GM23338 (cell line): Measurements from ENCODE around the gene PLXNA2. TPM values are rescaled to one million over a fixed set of nuclear protein-coding genes. Genes with fewer than 3 reads are reported as not detected.

Experiments
- ATAC-seq: fragments of 200-7000 bp; cut with Tn5 transposase; 3 replicates; pipeline ENCODE4 v1.9.1; 2020
- DNase-seq: peaks from one replicate; pipeline ENCODE4 v3.0.0-alpha.2; 2015; ENCODE audit warnings: low spot score
- H2AFZ ChIP-seq: fragments of 200-600 bp; sonication (generic); 2 replicates; pipeline ENCODE4 v1.8.0; 2016; ENCODE audit warnings: antibody characterized with exemption, mild to moderate bottlenecking, moderate library complexity
- H3F3A ChIP-seq: fragments of 200-600 bp; sonication (generic); replicated peaks from 2 replicates; pipeline ENCODE4 v1.8.0; 2017; ENCODE audit warnings: antibody characterized with exemption, mixed run types, low read depth
- H3K27ac ChIP-seq: fragments of 200-600 bp; sonication (generic); 2 replicates; pipeline ENCODE4 v1.6.1; 2016; ENCODE audit warnings: low read depth
- H3K27me3 ChIP-seq: fragments of 200-600 bp; sonication (generic); 2 replicates; pipeline ENCODE4 v1.8.0; 2016; ENCODE audit warnings: mild to moderate bottlenecking, mixed run types, moderate library complexity; ENCODE audit not compliant: insufficient read depth
- H3K36me3 ChIP-seq: fragments of 200-600 bp; sonication (generic); 2 replicates; pipeline ENCODE4 v1.8.0; 2016; ENCODE audit warnings: mild to moderate bottlenecking; ENCODE audit not compliant: insufficient read depth
- H3K4me1 ChIP-seq: fragments of 200-600 bp; sonication (generic); 2 replicates; pipeline ENCODE4 v1.8.0; 2016; ENCODE audit warnings: mild to moderate bottlenecking, moderate library complexity; ENCODE audit not compliant: insufficient read depth
- H3K4me2 ChIP-seq: fragments of 200-600 bp; sonication (generic); 2 replicates; pipeline ENCODE4 v1.7.1; 2017; ENCODE audit warnings: mixed run types
- H3K4me3 ChIP-seq: fragments of 200-600 bp; sonication (generic); 2 replicates; pipeline ENCODE4 v1.6.1; 2016; ENCODE audit warnings: mixed run types
- H3K79me2 ChIP-seq: fragments of 200-600 bp; sonication (generic); replicated peaks from 2 replicates; pipeline ENCODE4 v1.8.0; 2017; ENCODE audit warnings: mild to moderate bottlenecking; ENCODE audit not compliant: insufficient read depth
- H3K9me2 ChIP-seq: fragments of 200-600 bp; sonication (generic); 2 replicates; pipeline ENCODE4 v1.8.0; 2017; ENCODE audit not compliant: insufficient read depth
- H4K20me1 ChIP-seq: fragments of 200-600 bp; sonication (generic); replicated peaks from 2 replicates; pipeline ENCODE4 v1.8.0; 2017; ENCODE audit warnings: mild to moderate bottlenecking; ENCODE audit not compliant: insufficient read depth
- H3K27ac Mint-ChIP-seq: 2 replicates; pipeline ENCODE4 v1.8.0; 2020; ENCODE audit warnings: inconsistent platforms, mild to moderate bottlenecking, moderate library complexity, mixed read lengths
- H3K27me3 Mint-ChIP-seq: 3 replicates; pipeline ENCODE4 v1.8.0; 2022; ENCODE audit warnings: low read depth, mild to moderate bottlenecking, moderate library complexity, mixed read lengths, inconsistent platforms; ENCODE audit not compliant: insufficient read depth, poor library complexity
- H3K36me3 Mint-ChIP-seq: 3 replicates; pipeline ENCODE4 v1.8.0; 2021; ENCODE audit warnings: low read depth, mild to moderate bottlenecking, inconsistent platforms, moderate library complexity, mixed read lengths
- H3K4me1 Mint-ChIP-seq: 3 replicates; pipeline ENCODE4 v1.8.0; 2020; ENCODE audit warnings: mild to moderate bottlenecking, inconsistent platforms, mixed read lengths
- H3K4me3 Mint-ChIP-seq: 3 replicates; pipeline ENCODE4 v1.8.0; 2021; ENCODE audit warnings: moderate library complexity, mild to moderate bottlenecking, inconsistent platforms, mixed read lengths
- H3K9me3 Mint-ChIP-seq: 3 replicates; pipeline ENCODE4 v1.8.0; 2020; ENCODE audit warnings: moderate library complexity, mild to moderate bottlenecking, inconsistent platforms, mixed read lengths
- CREB1 ChIP-seq: fragments of 250-450 bp; sonication (Bioruptor Pico); IDR thresholded peaks from 2 replicates; pipeline ENCODE4 v1.5.0; 2020; ENCODE audit warnings: low read depth, mild to moderate bottlenecking, moderate library complexity
- ETS1 ChIP-seq: IDR thresholded peaks from 2 replicates; pipeline ENCODE4 v1.6.1; 2016; ENCODE audit warnings: antibody characterized with exemption
- EZH2 ChIP-seq: fragments of 200-600 bp; sonication (generic); IDR thresholded peaks from one replicate; pipeline ENCODE4 v1.8.0; 2017; ENCODE audit warnings: antibody characterized with exemption, mild to moderate bottlenecking, low read depth; ENCODE audit not compliant: unreplicated experiment
- EZH2phosphoT487 ChIP-seq: fragments of 200-600 bp; sonication (generic); IDR thresholded peaks from one replicate; pipeline ENCODE4 v1.8.1; 2018; ENCODE audit warnings: antibody characterized with exemption; ENCODE audit not compliant: unreplicated experiment
- JUNB ChIP-seq: IDR thresholded peaks from one replicate; pipeline ENCODE4 v1.6.1; 2016; ENCODE audit warnings: antibody characterized with exemption; ENCODE audit not compliant: unreplicated experiment
- NANOG ChIP-seq: IDR thresholded peaks from 2 replicates; pipeline ENCODE4 v1.6.1; 2016; ENCODE audit warnings: antibody characterized with exemption, borderline replicate concordance
- POLR2AphosphoS5 ChIP-seq: IDR thresholded peaks from 2 replicates; pipeline ENCODE4 v1.6.1; 2016; ENCODE audit warnings: antibody characterized with exemption, low read depth
- STAT1 ChIP-seq: IDR thresholded peaks from one replicate; pipeline ENCODE4 v1.6.1; 2016; ENCODE audit warnings: antibody characterized with exemption; ENCODE audit not compliant: unreplicated experiment
- ZNF114 ChIP-seq: fragments of 250-450 bp; sonication (Bioruptor Pico); IDR thresholded peaks from 2 replicates; pipeline ENCODE4 v1.5.0; 2020; ENCODE audit warnings: mild to moderate bottlenecking, moderate library complexity
- ZNF331 ChIP-seq: fragments of 250-450 bp; sonication (Bioruptor Pico); IDR thresholded peaks from 2 replicates; pipeline ENCODE4 v1.5.0; 2020; ENCODE audit warnings: low read depth, mild to moderate bottlenecking, moderate library complexity
- polyA plus RNA-seq: library from polyadenylated mRNA; unstranded; fragments of >200 nt; fragmentation: Nextera tagmentation; extraction: Ambion mirVana; gene quantifications from 2 replicates; pipeline ENCODE4 v1.2.1, GENCODE V29; 2016
- total RNA-seq: library from RNA; depleted of rRNA; stranded (reverse); fragments of >200 nt; shearing (Covaris generic); gene quantifications from 2 replicates; pipeline ENCODE4 v1.2.3, GENCODE V29; 2014
- TF ChIP-seq, protein P1 (sequence below), 2 experiments: fragments of 200-600 bp in 1 of 2; sonication (generic) in 1 of 2; conservative IDR thresholded peaks; 2 replicates each; pipeline versions ENCODE4 v1.5.1 to v1.6.1; 2016 to 2017; ENCODE audit warnings: antibody characterized with exemption in 2 of 2, low read depth in 2 of 2, mild to moderate bottlenecking in 2 of 2, moderate library complexity in 1 of 2
- TF ChIP-seq, protein P2 (sequence below): IDR thresholded peaks from one replicate; pipeline ENCODE4 v1.6.1; 2018; ENCODE audit warnings: antibody characterized with exemption; ENCODE audit not compliant: unreplicated experiment
- TF ChIP-seq, protein P3 (sequence below): fragments of 250-450 bp; sonication (Bioruptor Pico); IDR thresholded peaks from 2 replicates; pipeline ENCODE4 v1.5.0; 2020; ENCODE audit warnings: mild to moderate bottlenecking, moderate library complexity

PLXNA2 gene
- total and polyA plus RNA-seq, 2 experiments from 2014 or later: 0.40 to 1.8 TPM

- H3K36me3 Mint-ChIP-seq: no peaks in the 10 kb centered on the region
- H3K36me3 ChIP-seq: no peaks in the 10 kb centered on the region; the same call in 1 of the 2 replicates
- DNase-seq (no peak), ATAC-seq (no peak)
- no peaks in the 10 kb centered on the region for H3K27me3 ChIP-seq
- H3K4me3 Mint-ChIP-seq: no peak overlapping the region
- 0 out of 2 replicates have a peak, but pooled peaks cover 4% of the 10 kb centered on the region for H3K9me2 ChIP-seq
- H3K4me2 ChIP-seq: no peak overlapping the region
- no peak overlapping the region for H3K27ac ChIP-seq
- H3F3A ChIP-seq: no peaks in the 10 kb centered on the region
- H3K4me1 Mint-ChIP-seq: peaks cover 3% of the 10 kb centered on the region; the same call in 2 of the 3 replicates
- TF ChIP-seq EZH2phosphoT487: no peak
- no peak for TF ChIP-seq NANOG
- TF ChIP-seq EZH2: no peak
- TF ChIP-seq, protein P1, sequence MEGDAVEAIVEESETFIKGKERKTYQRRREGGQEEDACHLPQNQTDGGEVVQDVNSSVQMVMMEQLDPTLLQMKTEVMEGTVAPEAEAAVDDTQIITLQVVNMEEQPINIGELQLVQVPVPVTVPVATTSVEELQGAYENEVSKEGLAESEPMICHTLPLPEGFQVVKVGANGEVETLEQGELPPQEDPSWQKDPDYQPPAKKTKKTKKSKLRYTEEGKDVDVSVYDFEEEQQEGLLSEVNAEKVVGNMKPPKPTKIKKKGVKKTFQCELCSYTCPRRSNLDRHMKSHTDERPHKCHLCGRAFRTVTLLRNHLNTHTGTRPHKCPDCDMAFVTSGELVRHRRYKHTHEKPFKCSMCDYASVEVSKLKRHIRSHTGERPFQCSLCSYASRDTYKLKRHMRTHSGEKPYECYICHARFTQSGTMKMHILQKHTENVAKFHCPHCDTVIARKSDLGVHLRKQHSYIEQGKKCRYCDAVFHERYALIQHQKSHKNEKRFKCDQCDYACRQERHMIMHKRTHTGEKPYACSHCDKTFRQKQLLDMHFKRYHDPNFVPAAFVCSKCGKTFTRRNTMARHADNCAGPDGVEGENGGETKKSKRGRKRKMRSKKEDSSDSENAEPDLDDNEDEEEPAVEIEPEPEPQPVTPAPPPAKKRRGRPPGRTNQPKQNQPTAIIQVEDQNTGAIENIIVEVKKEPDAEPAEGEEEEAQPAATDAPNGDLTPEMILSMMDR (conservative IDR thresholded peaks at IDR 0.05; ENCODE audit: low read depth in 2 of 2): no peak
- TF ChIP-seq, protein P2, sequence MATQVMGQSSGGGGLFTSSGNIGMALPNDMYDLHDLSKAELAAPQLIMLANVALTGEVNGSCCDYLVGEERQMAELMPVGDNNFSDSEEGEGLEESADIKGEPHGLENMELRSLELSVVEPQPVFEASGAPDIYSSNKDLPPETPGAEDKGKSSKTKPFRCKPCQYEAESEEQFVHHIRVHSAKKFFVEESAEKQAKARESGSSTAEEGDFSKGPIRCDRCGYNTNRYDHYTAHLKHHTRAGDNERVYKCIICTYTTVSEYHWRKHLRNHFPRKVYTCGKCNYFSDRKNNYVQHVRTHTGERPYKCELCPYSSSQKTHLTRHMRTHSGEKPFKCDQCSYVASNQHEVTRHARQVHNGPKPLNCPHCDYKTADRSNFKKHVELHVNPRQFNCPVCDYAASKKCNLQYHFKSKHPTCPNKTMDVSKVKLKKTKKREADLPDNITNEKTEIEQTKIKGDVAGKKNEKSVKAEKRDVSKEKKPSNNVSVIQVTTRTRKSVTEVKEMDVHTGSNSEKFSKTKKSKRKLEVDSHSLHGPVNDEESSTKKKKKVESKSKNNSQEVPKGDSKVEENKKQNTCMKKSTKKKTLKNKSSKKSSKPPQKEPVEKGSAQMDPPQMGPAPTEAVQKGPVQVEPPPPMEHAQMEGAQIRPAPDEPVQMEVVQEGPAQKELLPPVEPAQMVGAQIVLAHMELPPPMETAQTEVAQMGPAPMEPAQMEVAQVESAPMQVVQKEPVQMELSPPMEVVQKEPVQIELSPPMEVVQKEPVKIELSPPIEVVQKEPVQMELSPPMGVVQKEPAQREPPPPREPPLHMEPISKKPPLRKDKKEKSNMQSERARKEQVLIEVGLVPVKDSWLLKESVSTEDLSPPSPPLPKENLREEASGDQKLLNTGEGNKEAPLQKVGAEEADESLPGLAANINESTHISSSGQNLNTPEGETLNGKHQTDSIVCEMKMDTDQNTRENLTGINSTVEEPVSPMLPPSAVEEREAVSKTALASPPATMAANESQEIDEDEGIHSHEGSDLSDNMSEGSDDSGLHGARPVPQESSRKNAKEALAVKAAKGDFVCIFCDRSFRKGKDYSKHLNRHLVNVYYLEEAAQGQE: no peak
- TF ChIP-seq ZNF331 (CRISPR knock-in tag): no peak
- TF ChIP-seq POLR2AphosphoS5: no peak
- no peak for TF ChIP-seq ZNF114 (CRISPR knock-in tag)
- no peak for TF ChIP-seq CREB1 (CRISPR knock-in tag)
- TF ChIP-seq, protein P3, sequence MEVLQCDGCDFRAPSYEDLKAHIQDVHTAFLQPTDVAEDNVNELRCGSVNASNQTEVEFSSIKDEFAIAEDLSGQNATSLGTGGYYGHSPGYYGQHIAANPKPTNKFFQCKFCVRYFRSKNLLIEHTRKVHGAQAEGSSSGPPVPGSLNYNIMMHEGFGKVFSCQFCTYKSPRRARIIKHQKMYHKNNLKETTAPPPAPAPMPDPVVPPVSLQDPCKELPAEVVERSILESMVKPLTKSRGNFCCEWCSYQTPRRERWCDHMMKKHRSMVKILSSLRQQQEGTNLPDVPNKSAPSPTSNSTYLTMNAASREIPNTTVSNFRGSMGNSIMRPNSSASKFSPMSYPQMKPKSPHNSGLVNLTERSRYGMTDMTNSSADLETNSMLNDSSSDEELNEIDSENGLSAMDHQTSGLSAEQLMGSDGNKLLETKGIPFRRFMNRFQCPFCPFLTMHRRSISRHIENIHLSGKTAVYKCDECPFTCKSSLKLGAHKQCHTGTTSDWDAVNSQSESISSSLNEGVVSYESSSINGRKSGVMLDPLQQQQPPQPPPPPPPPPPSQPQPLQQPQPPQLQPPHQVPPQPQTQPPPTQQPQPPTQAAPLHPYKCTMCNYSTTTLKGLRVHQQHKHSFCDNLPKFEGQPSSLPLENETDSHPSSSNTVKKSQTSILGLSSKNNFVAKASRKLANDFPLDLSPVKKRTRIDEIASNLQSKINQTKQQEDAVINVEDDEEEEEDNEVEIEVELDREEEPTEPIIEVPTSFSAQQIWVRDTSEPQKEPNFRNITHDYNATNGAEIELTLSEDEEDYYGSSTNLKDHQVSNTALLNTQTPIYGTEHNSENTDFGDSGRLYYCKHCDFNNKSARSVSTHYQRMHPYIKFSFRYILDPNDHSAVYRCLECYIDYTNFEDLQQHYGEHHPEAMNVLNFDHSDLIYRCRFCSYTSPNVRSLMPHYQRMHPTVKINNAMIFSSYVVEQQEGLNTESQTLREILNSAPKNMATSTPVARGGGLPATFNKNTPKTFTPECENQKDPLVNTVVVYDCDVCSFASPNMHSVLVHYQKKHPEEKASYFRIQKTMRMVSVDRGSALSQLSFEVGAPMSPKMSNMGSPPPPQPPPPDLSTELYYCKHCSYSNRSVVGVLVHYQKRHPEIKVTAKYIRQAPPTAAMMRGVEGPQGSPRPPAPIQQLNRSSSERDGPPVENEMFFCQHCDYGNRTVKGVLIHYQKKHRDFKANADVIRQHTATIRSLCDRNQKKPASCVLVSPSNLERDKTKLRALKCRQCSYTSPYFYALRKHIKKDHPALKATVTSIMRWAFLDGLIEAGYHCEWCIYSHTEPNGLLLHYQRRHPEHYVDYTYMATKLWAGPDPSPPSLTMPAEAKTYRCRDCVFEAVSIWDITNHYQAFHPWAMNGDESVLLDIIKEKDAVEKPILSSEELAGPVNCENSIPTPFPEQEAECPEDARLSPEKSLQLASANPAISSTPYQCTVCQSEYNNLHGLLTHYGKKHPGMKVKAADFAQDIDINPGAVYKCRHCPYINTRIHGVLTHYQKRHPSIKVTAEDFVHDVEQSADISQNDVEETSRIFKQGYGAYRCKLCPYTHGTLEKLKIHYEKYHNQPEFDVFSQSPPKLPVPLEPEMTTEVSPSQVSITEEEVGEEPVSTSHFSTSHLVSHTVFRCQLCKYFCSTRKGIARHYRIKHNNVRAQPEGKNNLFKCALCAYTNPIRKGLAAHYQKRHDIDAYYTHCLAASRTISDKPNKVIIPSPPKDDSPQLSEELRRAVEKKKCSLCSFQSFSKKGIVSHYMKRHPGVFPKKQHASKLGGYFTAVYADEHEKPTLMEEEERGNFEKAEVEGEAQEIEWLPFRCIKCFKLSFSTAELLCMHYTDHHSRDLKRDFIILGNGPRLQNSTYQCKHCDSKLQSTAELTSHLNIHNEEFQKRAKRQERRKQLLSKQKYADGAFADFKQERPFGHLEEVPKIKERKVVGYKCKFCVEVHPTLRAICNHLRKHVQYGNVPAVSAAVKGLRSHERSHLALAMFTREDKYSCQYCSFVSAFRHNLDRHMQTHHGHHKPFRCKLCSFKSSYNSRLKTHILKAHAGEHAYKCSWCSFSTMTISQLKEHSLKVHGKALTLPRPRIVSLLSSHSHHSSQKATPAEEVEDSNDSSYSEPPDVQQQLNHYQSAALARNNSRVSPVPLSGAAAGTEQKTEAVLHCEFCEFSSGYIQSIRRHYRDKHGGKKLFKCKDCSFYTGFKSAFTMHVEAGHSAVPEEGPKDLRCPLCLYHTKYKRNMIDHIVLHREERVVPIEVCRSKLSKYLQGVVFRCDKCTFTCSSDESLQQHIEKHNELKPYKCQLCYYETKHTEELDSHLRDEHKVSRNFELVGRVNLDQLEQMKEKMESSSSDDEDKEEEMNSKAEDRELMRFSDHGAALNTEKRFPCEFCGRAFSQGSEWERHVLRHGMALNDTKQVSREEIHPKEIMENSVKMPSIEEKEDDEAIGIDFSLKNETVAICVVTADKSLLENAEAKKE (CRISPR knock-in tag): no peak
- TF ChIP-seq JUNB: no peak
- TF ChIP-seq ETS1: no peak
- TF ChIP-seq STAT1: no peak
- H3K27me3 Mint-ChIP-seq: peaks cover 3% of the 10 kb centered on the region
- H3K79me2 ChIP-seq: no peaks in the 10 kb centered on the region
- peaks cover 3% of the 10 kb centered on the region; the same call in 1 of the 2 replicates for H3K4me1 ChIP-seq
- H4K20me1 ChIP-seq: no peaks in the 10 kb centered on the region
- H3K9me3 Mint-ChIP-seq: no peaks in the 10 kb centered on the region
- H3K4me3 ChIP-seq: no peak overlapping the region
- H2AFZ ChIP-seq: no peak overlapping the region
- no peak overlapping the region for H3K27ac Mint-ChIP-seq
These were observed 44.3 kb upstream of the PLXNA2 start for GRCh38 chr1:208288495-208288894.
